Fibroblast of villous mesenchyme (primary cell): ENCODE results near the gene SLC6A13. TPM values are rescaled to one million over a fixed set of nuclear protein-coding genes. Genes with fewer than 3 reads are reported as not detected.
"Not testable (repeated sequence)": the region's sequence is repeated elsewhere in the genome, so short reads cannot be mapped to it uniquely, and the experiment has no call there.

Source experiments
- DNase-seq: peaks from one replicate; pipeline ENCODE4 v3.0.0-alpha.2; 2010; ENCODE audit warnings: low read depth
- H3K4me3 ChIP-seq: 2 replicates; pipeline ENCODE4 v1.5.1; 2011; ENCODE audit warnings: low read depth, mild to moderate bottlenecking, low read length
- total RNA-seq: library from RNA; depleted of rRNA; stranded (reverse); fragments of >200 nt; gene quantifications from 2 replicates; pipeline ENCODE4 v1.2.3, GENCODE V29; 2012
- TF ChIP-seq, protein P1 (sequence below): IDR thresholded peaks from 2 replicates; pipeline ENCODE4 v1.5.1; 2012; ENCODE audit warnings: low read depth, mild to moderate bottlenecking, low read length; ENCODE audit not compliant: insufficient read depth

SLC6A13 gene
- total RNA-seq, 1 donor: not detected

DNA sequence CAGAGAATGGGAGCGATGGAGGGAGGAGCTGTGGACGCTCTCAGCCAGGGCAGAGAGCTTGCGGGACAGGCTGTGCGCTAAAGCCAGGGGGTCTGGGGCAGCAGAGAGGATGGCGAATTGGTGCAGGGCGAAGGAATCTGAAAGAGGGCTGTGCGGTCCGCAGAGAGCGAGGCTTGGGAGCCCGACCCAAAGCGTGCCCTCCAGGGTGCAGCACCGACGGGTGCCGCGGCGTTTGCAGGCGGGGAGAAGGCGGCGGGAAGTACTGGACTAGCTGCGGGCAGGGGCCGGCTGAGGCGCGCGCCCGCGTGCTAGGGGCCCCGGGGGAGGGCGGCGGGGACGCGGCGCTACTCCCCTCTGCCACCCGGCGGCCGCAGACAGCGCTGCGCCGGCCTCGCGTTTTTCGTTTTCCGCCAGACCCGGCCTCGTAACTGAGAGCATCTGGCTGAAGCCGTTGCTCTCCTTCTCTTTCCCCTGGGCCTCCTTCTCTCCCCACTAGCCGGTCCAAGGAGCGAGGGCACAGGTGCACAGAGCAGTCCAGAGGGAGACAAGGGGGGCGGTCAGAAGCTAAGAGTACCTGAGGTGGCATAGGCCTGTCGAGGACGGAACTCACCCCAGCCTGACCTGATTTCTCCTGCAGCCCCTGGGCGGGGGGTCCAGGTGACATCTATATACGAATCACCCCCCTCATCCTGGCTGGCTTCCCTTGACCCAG, 73.6 kb downstream of the SLC6A13 start:
- TF ChIP-seq, protein P1, sequence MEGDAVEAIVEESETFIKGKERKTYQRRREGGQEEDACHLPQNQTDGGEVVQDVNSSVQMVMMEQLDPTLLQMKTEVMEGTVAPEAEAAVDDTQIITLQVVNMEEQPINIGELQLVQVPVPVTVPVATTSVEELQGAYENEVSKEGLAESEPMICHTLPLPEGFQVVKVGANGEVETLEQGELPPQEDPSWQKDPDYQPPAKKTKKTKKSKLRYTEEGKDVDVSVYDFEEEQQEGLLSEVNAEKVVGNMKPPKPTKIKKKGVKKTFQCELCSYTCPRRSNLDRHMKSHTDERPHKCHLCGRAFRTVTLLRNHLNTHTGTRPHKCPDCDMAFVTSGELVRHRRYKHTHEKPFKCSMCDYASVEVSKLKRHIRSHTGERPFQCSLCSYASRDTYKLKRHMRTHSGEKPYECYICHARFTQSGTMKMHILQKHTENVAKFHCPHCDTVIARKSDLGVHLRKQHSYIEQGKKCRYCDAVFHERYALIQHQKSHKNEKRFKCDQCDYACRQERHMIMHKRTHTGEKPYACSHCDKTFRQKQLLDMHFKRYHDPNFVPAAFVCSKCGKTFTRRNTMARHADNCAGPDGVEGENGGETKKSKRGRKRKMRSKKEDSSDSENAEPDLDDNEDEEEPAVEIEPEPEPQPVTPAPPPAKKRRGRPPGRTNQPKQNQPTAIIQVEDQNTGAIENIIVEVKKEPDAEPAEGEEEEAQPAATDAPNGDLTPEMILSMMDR: peak; percentile 62
- peak overlapping the region; percentile 48 for H3K4me3 ChIP-seq
- DNase-seq: peak; percentile 55

DNA sequence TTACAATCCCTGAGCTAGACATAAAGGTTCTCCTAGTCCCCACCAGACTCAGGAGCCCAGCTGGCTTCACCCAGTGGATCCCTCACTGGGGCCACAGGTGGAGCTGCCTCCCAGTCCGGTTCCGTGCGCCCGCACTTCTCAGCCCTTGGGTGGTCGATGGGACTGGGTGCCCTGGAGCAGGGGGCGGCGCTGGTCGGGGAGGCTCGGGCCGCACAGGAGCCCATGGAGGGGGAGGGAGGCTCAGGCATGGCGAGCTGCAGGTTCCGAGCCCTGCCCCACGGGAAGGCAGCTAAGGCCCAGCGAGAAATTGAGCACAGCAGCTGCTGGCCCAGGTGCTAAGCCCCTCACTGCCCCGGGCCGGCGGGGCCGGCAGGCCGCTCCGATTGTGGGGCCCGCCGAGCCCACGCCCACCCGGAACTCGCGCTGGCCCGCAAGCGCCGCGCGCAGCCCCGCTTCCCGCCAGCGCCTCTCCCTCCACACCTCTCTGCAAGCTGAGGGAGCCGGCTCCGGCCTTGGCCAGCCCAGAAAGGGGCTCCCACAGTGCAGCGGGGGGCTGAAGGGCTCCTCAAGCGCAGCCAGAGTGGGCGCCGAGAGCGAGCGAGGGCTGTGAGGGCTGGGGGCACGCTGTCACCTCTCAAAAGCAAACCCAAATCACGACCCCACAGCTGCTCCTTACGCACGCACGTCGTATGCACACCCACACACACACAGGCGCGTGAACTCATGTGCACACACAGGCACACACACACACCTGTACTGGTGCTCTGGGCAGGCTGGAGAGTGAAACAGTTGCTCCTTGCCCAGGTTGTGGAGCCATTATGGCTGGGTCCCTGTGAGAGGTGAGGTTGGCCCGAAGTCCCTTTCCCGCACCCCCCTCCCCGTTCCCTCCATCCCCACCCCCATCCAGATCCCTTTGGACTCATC, 74.4 kb downstream of the SLC6A13 start:
- not testable (repeated sequence) for DNase-seq
- peak overlapping the region; percentile 48 for H3K4me3 ChIP-seq

DNA sequence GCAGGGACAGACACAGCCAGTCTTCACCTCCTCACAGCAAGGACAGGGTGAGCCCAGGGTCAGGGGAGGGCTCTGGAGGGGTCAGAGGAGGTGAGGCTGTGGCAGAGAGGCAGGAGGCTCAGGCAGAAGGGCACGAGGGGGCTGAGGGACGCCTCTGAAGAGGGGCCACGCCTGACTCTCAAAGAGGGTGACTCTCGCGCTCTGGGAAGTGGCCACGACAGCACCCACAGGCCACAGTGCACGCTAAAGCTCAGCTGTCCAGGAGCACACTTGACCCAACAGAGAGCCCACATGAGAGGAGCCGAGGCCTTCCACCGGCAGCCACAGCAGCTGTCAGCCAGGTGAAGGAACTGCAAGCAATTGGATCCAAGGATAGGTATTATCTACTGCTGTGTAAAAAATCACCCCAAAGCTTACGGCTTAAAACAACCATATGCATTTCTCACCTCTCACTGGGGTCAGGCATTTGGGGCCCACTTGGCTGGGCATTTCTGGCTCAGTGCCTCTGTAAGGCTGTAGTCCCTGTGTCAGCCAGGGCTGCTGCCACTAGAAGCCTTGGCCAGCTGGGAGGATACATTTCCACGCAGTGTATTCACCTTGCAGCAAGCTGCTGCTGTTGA, 76.5 kb downstream of the SLC6A13 start:
- no peak overlapping the region for H3K4me3 ChIP-seq
- TF ChIP-seq, protein P1: no peak
- DNase-seq: no peak

GRCh38 chr12:185576-185955, 77.1 kb downstream of the SLC6A13 start:
- H3K4me3 ChIP-seq: no peak overlapping the region
- TF ChIP-seq, protein P1: no peak
- DNase-seq: no peak

DNA sequence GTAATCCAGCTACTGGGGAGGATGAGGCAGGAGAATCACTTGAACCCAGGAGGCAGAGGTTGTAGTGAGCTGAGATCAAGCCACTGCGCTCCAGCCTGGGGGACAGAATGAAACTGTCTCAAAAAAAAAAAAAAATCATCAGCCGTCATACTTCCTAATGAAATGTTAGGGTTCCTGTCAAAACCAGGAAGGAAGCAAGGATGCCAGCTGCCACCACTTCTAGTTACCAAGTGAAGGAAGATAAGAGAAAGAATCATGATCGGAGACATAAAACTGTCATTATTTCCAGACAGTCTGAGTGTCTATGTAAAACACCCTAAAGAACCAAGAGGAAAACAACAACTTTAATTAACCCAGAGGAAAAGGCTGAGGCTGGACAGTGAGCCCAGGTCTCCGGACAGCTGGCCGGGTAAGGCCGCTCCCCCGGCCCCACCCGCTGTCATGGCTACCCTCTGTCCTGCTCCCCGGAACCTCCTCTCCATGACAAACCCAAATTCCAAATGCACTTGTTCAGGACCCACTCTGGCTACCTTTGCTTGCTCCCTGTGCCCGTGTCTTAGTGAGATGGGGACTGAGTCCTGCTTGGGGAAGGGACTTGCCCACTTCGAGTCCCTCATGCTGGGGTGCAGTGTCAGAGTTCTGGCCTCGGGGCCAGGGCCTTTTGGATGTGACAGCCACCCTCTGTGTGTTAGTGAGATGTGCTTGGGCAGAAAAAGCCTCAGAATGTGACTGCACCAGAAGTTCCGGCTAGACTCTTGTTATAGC, 77.6 kb downstream of the SLC6A13 start:
- H3K4me3 ChIP-seq: no peak overlapping the region
- TF ChIP-seq, protein P1: no peak
- no peak for DNase-seq

GRCh38 chr12:182381-182892, 80.2 kb downstream of the SLC6A13 start:
- peak; percentile 76 for DNase-seq
- TF ChIP-seq, protein P1: no peak
- no peak overlapping the region for H3K4me3 ChIP-seq
